GM12878 (cell line): Measurements from ENCODE around the gene MDFIC. TPM values are rescaled to one million over a fixed set of nuclear protein-coding genes. Genes with fewer than 3 reads are reported as not detected.

ENCODE experiments used
- BCL11A ChIP-seq: IDR thresholded peaks from 2 replicates; pipeline ENCODE4 v1.6.1; 2011; ENCODE audit warnings: low read depth, low read length
- BCLAF1 ChIP-seq: fragments of 450-650 bp; IDR thresholded peaks from 2 replicates; pipeline ENCODE4 v1.6.1; 2017; ENCODE audit warnings: antibody characterized with exemption, mild to moderate bottlenecking, moderate library complexity
- CREM ChIP-seq: IDR thresholded peaks from 2 replicates; pipeline ENCODE4 v1.6.1; 2014; ENCODE audit warnings: antibody characterized with exemption, low read depth
- E4F1 ChIP-seq: fragments of 450-650 bp; IDR thresholded peaks from 2 replicates; pipeline ENCODE4 v1.6.1; 2018; ENCODE audit warnings: borderline replicate concordance, mild to moderate bottlenecking; ENCODE audit not compliant: partially characterized antibody
- GATAD2B ChIP-seq: fragments of 450-650 bp; conservative IDR thresholded peaks from 2 replicates; pipeline ENCODE4 v1.6.1; 2017; ENCODE audit warnings: low read depth, mild to moderate bottlenecking, moderate library complexity
- HCFC1 ChIP-seq: fragments of 150-350 bp; IDR thresholded peaks from 2 replicates; pipeline ENCODE4 v1.6.1; 2014; ENCODE audit warnings: low read length
- HDGF ChIP-seq: fragments of 450-650 bp; IDR thresholded peaks from 2 replicates; pipeline ENCODE4 v1.6.1; 2016; ENCODE audit warnings: antibody characterized with exemption
- IKZF1 ChIP-seq: fragments of 450-650 bp; conservative IDR thresholded peaks from 2 replicates; pipeline ENCODE4 v1.6.1; 2017; ENCODE audit warnings: antibody characterized with exemption, mild to moderate bottlenecking
- NR2C2 ChIP-seq: IDR thresholded peaks from 2 replicates; pipeline ENCODE4 v1.6.1; 2011; ENCODE audit warnings: borderline replicate concordance, low read depth; ENCODE audit not compliant: control insufficient read depth, insufficient read length
- RAD21 ChIP-seq: IDR thresholded peaks from 2 replicates; pipeline ENCODE4 v1.6.1; 2011; ENCODE audit warnings: mild to moderate bottlenecking, low read depth, low read length, moderate library complexity; ENCODE audit not compliant: insufficient read depth
- ZNF274 ChIP-seq: IDR thresholded peaks from one replicate; pipeline ENCODE4 v1.8.0; 2011; ENCODE audit not compliant: insufficient read length, insufficient read depth
- polyA plus RNA-seq, 11 experiments: library from polyadenylated mRNA; depleted of rRNA in 4 of 11; unstranded in 6 of 11; stranded (reverse) in 5 of 11; fragments of >200 nt; fragmentation: Nextera tagmentation in 4 of 11; fragmentation: Illumina TruSeq in 1 of 11; extraction: Ambion mirVana in 4 of 11; extraction: Trizol in 1 of 11; gene quantifications; 1 replicate in 1 of 11; 2 replicates in 10 of 11; pipeline versions ENCODE4 v1.2.1 to v1.2.3, GENCODE V29; 2011 to 2016; ENCODE audit warnings: inconsistent platforms in 2 of 11, missing spikeins in 2 of 11, low read depth in 1 of 11
- total RNA-seq, 4 experiments: library from RNA; depleted of rRNA in 3 of 4; stranded (reverse); fragments of >200 nt in 3 of 4; fragmentation: Illumina TruSeq in 1 of 4; extraction: Trizol in 1 of 4; gene quantifications; 2 replicates each; pipeline versions ENCODE4 v1.2.1 to v1.2.3, GENCODE V29; 2013 to 2021

Gene MDFIC
- total and polyA plus RNA-seq, 10 of the 15 experiments (the other 5 are each of a cell fraction or from before 2014, with no cell fraction given) = 7.3 to 58.4 (median 40.0) TPM

GRCh38 chr7:114931656-114932011, 9.7 kb downstream of the MDFIC start (continued):
- TF ChIP-seq HCFC1 = no peak
- TF ChIP-seq E4F1 = no peak
- peak; percentile 74 for TF ChIP-seq IKZF1
- peak; percentile 55 for TF ChIP-seq GATAD2B
- TF ChIP-seq HDGF = no peak
- TF ChIP-seq ZNF274 = no peak
- no peak for TF ChIP-seq BCLAF1
- peak; percentile 59; the same call in 1 of the 2 replicates for TF ChIP-seq CREM
- TF ChIP-seq RAD21 = no peak
- peak; percentile 72; the same call in 1 of the 2 replicates for TF ChIP-seq BCL11A
- TF ChIP-seq NR2C2 = no peak
